ENCODE data around the gene PIGU. TPM values are rescaled to one million over a fixed set of nuclear protein-coding genes. Genes with fewer than 3 reads are reported as not detected.

Gene PIGU
- total RNA-seq, 1 experiment from 2014 or later: 25.1 TPM

DNA sequence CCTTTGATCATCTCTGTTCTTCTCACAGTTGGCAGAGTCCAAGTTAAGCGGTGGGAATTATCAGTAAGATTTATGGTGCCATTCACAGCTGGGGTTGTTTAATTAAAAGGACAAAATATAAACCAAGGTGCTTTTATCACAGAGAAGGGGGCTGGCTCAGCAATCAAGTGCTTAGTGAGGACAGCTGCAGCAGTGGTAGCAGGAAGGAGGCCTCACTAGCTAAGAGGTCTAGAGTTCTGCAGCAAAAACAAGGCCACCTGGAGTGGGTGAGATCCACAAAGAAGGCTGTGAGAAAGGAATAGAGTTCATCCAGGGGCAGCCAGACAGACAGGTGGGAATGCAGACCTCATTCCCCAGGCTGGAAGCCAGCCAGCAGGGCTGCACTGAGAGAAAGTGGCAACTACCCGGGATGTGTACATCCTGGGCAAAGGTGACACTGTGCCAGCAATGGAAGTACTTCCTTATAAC, 37.1 kb downstream of the PIGU start:
- Histone ChIP-seq H3K9me3 (ENCODE audit: control insufficient read depth in 1 of 2, insufficient read depth in 1 of 2, low read depth in 1 of 2, low read length in 2 of 2) (no peaks in the 10 kb centered on the region), H3K27ac (ENCODE audit: low read depth, low read length) (no peak overlapping the region), H3K4me1 (ENCODE audit: control insufficient read depth in 1 of 2, insufficient read depth in 2 of 2, low read length in 2 of 2) (no peaks in the 10 kb centered on the region), H3K4me2 (ENCODE audit: low read length) (no peak overlapping the region), H3K79me2 (ENCODE audit: insufficient read depth, low read length) (no peaks in the 10 kb centered on the region), H3K36me3 (ENCODE audit: control insufficient read depth in 1 of 2, insufficient read depth in 2 of 2, low read length in 2 of 2) (peaks cover 0 to 6% of the 10 kb centered on the region in 2 experiments; a peak in 2 of 4 replicates), H3K4me3 (replicated peaks in 1 of 2; ENCODE audit: low read depth in 1 of 2, low read length in 2 of 2) (no peak overlapping the region), H3K27me3 (ENCODE audit: insufficient read depth, low read length) (no peaks in the 10 kb centered on the region), H3K9me2 (ENCODE audit: insufficient read depth) (no peaks in the 10 kb centered on the region), H2AFZ (ENCODE audit: low read depth, low read length, poor library complexity, severe bottlenecking) (no peak overlapping the region), H3K9ac (ENCODE audit: low read length) (no peak overlapping the region), H4K20me1 (ENCODE audit: insufficient read depth) (no peaks in the 10 kb centered on the region)
- ChIA-PET RAD21 (ENCODE audit: low non-redundant PET in 1 of 2, low total read pairs in 2 of 2, uncharacterized antibody in 2 of 2, unreplicated experiment in 2 of 2) (no interaction called here), CTCF (no interaction called here), POLR2A (interaction anchor here (0.7 kb wide), 1 partner anchor 35 kb away, joined by 4 read pairs; no protein-coding TSS in a partner anchor)
- intact Hi-C loops (cut with micrococcal nuclease): no loop called here
- TF ChIP-seq POLR2AphosphoS5 (IDR thresholded peaks at IDR 0.05; ENCODE audit: low read depth, low read length) (no peak), EGR1 (IDR thresholded peaks at IDR 0.05; ENCODE audit: low read depth) (no peak), TCF7L2 (IDR thresholded peaks at IDR 0.05; ENCODE audit: borderline replicate concordance, extremely low read depth, insufficient read depth, insufficient read length) (no peak)
- TF ChIP-seq, protein P1, sequence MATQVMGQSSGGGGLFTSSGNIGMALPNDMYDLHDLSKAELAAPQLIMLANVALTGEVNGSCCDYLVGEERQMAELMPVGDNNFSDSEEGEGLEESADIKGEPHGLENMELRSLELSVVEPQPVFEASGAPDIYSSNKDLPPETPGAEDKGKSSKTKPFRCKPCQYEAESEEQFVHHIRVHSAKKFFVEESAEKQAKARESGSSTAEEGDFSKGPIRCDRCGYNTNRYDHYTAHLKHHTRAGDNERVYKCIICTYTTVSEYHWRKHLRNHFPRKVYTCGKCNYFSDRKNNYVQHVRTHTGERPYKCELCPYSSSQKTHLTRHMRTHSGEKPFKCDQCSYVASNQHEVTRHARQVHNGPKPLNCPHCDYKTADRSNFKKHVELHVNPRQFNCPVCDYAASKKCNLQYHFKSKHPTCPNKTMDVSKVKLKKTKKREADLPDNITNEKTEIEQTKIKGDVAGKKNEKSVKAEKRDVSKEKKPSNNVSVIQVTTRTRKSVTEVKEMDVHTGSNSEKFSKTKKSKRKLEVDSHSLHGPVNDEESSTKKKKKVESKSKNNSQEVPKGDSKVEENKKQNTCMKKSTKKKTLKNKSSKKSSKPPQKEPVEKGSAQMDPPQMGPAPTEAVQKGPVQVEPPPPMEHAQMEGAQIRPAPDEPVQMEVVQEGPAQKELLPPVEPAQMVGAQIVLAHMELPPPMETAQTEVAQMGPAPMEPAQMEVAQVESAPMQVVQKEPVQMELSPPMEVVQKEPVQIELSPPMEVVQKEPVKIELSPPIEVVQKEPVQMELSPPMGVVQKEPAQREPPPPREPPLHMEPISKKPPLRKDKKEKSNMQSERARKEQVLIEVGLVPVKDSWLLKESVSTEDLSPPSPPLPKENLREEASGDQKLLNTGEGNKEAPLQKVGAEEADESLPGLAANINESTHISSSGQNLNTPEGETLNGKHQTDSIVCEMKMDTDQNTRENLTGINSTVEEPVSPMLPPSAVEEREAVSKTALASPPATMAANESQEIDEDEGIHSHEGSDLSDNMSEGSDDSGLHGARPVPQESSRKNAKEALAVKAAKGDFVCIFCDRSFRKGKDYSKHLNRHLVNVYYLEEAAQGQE (IDR thresholded peaks at IDR 0.05; ENCODE audit: low read depth): no peak
- ATAC-seq (no peak), DNase-seq (ENCODE audit: low read depth, low spot score) (no peak)
- BruUV-seq (replicated peaks): no TSS peak

DNA sequence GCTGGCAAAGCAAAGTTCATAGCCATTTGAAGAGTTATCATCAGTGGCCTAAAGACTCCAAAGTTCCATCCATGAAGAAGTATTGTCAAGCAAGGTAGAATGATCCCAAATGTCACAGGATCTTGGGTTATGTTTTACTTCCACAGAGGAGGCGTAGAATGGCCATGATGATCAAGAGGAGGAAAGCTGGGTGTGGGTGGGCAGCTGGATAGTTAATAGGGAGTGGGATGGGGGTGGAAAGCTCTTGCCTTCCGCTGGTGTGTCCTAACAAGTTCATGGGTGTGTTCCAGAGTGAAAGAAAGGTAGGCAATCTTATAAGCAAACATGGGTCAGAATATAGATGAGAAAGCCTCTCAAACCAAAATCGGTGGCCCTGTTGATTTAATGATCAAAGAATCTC, 38.4 kb downstream of the PIGU start:
- ChIA-PET RAD21 (ENCODE audit: low non-redundant PET in 1 of 2, low total read pairs in 2 of 2, uncharacterized antibody in 2 of 2, unreplicated experiment in 2 of 2) (no interaction called here), CTCF (no interaction called here), POLR2A (no interaction called here)
- Histone ChIP-seq H3K9me2 (ENCODE audit: insufficient read depth) (no peaks in the 10 kb centered on the region), H3K4me1 (ENCODE audit: control insufficient read depth in 1 of 2, insufficient read depth in 2 of 2, low read length in 2 of 2) (no peaks in the 10 kb centered on the region), H3K27ac (ENCODE audit: low read depth, low read length) (no peak overlapping the region), H3K79me2 (ENCODE audit: insufficient read depth, low read length) (no peaks in the 10 kb centered on the region), H3K9me3 (ENCODE audit: control insufficient read depth in 1 of 2, insufficient read depth in 1 of 2, low read depth in 1 of 2, low read length in 2 of 2) (no peaks in the 10 kb centered on the region), H4K20me1 (ENCODE audit: insufficient read depth) (no peaks in the 10 kb centered on the region), H2AFZ (ENCODE audit: low read depth, low read length, poor library complexity, severe bottlenecking) (no peak overlapping the region), H3K27me3 (ENCODE audit: insufficient read depth, low read length) (no peaks in the 10 kb centered on the region), H3K4me3 (replicated peaks in 1 of 2; ENCODE audit: low read depth in 1 of 2, low read length in 2 of 2) (no peak overlapping the region), H3K9ac (ENCODE audit: low read length) (no peak overlapping the region), H3K4me2 (ENCODE audit: low read length) (no peak overlapping the region), H3K36me3 (ENCODE audit: control insufficient read depth in 1 of 2, insufficient read depth in 2 of 2, low read length in 2 of 2) (peaks cover 4 to 5% of the 10 kb centered on the region in 2 experiments; a peak in 3 of 4 replicates)
- no peak for ATAC-seq
- BruUV-seq (replicated peaks): no TSS peak
- no peak for TF ChIP-seq YY1 (IDR thresholded peaks at IDR 0.05; ENCODE audit: extremely low read depth, insufficient replicate concordance, low read depth, low read length)
- no peak for TF ChIP-seq ZFX (IDR thresholded peaks at IDR 0.05)
- TF ChIP-seq ELF1 (IDR thresholded peaks at IDR 0.05; ENCODE audit: borderline replicate concordance, low read depth): no peak
- no peak for TF ChIP-seq EZH2phosphoT487 (IDR thresholded peaks at IDR 0.05; ENCODE audit: borderline replicate concordance)
- no peak for TF ChIP-seq EZH2 (IDR thresholded peaks at IDR 0.05)
- TF ChIP-seq FOSL1 (IDR thresholded peaks at IDR 0.05; ENCODE audit: low read depth): no peak
- DNase-seq (ENCODE audit: low read depth, low spot score): no peak
- intact Hi-C loops (cut with micrococcal nuclease): no loop called here
